Measurements from ENCODE around the gene PHKA1.

PHKA1 gene

GRCh38 chrX:72694170-72694569, 19.9 kb downstream of the PHKA1 start:
- Histone ChIP-seq H3K27ac (ENCODE audit: insufficient read depth in 1 of 2, low read depth in 1 of 2, low read length in 2 of 2, poor library complexity in 1 of 2, severe bottlenecking in 2 of 2) (no peak overlapping the region), H3K27me3 (replicated peaks in 2 of 5; ENCODE audit: control insufficient read depth in 4 of 5, insufficient read depth in 5 of 5, low read length in 4 of 5) (no peaks in the 10 kb centered on the region), H3K9me3 (ENCODE audit: control extremely low read depth in 1 of 5, control insufficient read depth in 4 of 5, insufficient read depth in 2 of 5, low read depth in 1 of 5, low read length in 4 of 5) (no peaks in the 10 kb centered on the region), H3K36me3 (ENCODE audit: control insufficient read depth in 4 of 4, insufficient read depth in 4 of 4, low read length in 3 of 4) (peaks cover 0 to 3% (median under 1%) of the 10 kb centered on the region in 4 experiments), H3K4me3 (ENCODE audit: control insufficient read depth in 1 of 7, extremely low read depth in 1 of 7, insufficient read depth in 4 of 7, low read depth in 2 of 7, low read length in 6 of 7) (no peak overlapping the region), H3K4me1 (ENCODE audit: control extremely low read depth in 1 of 4, control insufficient read depth in 4 of 4, insufficient read depth in 4 of 4, low read length in 3 of 4) (no peaks in the 10 kb centered on the region)
- POLR2A ChIA-PET: no interaction called here
- CTCF ChIA-PET: no interaction called here
- no peak for DNase-seq
- 54% methylated on average over 2 of the region's 2 CpGs for WGBS (ENCODE audit: insufficient coverage)

DNA sequence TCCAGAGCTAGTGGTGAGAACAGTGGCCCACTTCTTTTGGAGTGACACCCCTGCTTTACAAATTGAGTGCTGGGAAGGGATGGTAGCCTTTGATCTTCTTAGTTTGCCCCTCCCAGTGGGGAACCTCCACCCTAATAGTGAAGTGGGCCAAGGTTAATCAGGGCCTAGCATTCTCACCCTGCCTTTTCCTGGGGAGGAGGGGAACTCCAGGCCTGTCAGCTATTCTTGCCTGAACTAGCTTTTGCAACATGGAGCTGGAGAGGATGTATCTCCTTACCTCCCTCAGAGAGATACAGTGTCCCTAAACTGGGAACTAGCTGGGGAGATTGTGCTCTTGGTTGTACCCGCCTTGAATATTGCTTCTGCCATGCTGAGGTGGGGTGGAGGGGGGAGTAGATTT, 20.6 kb downstream of the PHKA1 start:
- no CpG with 5 or more reads among the region's 1 CpG for WGBS (ENCODE audit: insufficient coverage)
- Histone ChIP-seq H3K27ac (ENCODE audit: insufficient read depth in 1 of 2, low read depth in 1 of 2, low read length in 2 of 2, poor library complexity in 1 of 2, severe bottlenecking in 2 of 2) (no peak overlapping the region), H3K27me3 (replicated peaks in 2 of 5; ENCODE audit: control insufficient read depth in 4 of 5, insufficient read depth in 5 of 5, low read length in 4 of 5) (no peaks in the 10 kb centered on the region), H3K36me3 (ENCODE audit: control insufficient read depth in 4 of 4, insufficient read depth in 4 of 4, low read length in 3 of 4) (peaks cover 0 to 3% (median under 1%) of the 10 kb centered on the region in 4 experiments), H3K4me1 (ENCODE audit: control extremely low read depth in 1 of 4, control insufficient read depth in 4 of 4, insufficient read depth in 4 of 4, low read length in 3 of 4) (no peaks in the 10 kb centered on the region), H3K4me3 (ENCODE audit: control insufficient read depth in 1 of 7, extremely low read depth in 1 of 7, insufficient read depth in 4 of 7, low read depth in 2 of 7, low read length in 6 of 7) (no peak overlapping the region), H3K9me3 (ENCODE audit: control extremely low read depth in 1 of 5, control insufficient read depth in 4 of 5, insufficient read depth in 2 of 5, low read depth in 1 of 5, low read length in 4 of 5) (no peaks in the 10 kb centered on the region)
- DNase-seq: no peak
- ChIA-PET POLR2A (no interaction called here), CTCF (no interaction called here)

- H3K27ac ChIP-seq (ENCODE audit: insufficient read depth in 1 of 2, low read depth in 1 of 2, low read length in 2 of 2, poor library complexity in 1 of 2, severe bottlenecking in 2 of 2): no peak overlapping the region
- CTCF ChIA-PET: no interaction called here
- DNase-seq: peak; percentile 16 to 83 (median 69)
- no peaks in the 10 kb centered on the region for H3K27me3 ChIP-seq (replicated peaks in 2 of 5; ENCODE audit: control insufficient read depth in 4 of 5, insufficient read depth in 5 of 5, low read length in 4 of 5)
- no CpG with 5 or more reads among the region's 1 CpG for WGBS (ENCODE audit: insufficient coverage)
- H3K4me3 ChIP-seq (ENCODE audit: control insufficient read depth in 1 of 7, extremely low read depth in 1 of 7, insufficient read depth in 4 of 7, low read depth in 2 of 7, low read length in 6 of 7): no peak overlapping the region
- H3K36me3 ChIP-seq (ENCODE audit: control insufficient read depth in 4 of 4, insufficient read depth in 4 of 4, low read length in 3 of 4): peaks cover 0 to 11% (median 3%) of the 10 kb centered on the region in 4 experiments
- POLR2A ChIA-PET: no interaction called here
- H3K9me3 ChIP-seq (ENCODE audit: control extremely low read depth in 1 of 5, control insufficient read depth in 4 of 5, insufficient read depth in 2 of 5, low read depth in 1 of 5, low read length in 4 of 5): peaks cover 0 to 3% (median 0%) of the 10 kb centered on the region in 5 experiments
- H3K4me1 ChIP-seq (ENCODE audit: control extremely low read depth in 1 of 4, control insufficient read depth in 4 of 4, insufficient read depth in 4 of 4, low read length in 3 of 4): peaks cover 0 to 4% (median 0%) of the 10 kb centered on the region in 4 experiments
Observed at GRCh38 chrX:72687396-72687795, 26.7 kb downstream of the PHKA1 start.

DNA sequence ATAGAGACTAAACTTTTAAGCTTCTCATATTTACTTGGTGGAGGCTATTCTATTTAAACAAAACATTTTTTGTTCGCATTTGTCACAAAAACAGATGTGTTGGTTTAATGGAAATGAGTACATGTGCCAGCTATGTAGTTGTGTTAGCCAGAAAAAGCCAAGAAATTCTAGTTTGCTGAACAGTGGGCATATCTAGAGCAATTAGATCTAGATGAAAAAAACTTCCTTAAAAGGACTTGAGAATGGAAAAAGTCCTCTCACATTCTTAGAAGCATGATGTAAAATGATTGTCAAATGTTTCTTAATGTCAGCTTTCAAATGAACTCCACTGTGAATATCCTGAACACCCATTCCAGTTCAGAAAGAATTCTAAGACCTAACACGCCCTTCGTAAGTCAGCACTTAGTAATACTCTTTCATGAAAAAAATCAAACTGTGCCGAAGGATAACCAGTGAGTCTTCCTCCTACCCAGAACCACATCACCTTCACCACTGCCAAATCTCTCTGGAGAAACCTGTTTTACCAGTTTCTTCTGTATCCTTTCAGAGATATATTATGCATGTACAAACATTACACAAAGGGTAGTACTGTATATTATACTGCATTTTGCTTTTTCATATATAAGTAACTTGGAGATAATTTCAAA, 28.2 kb downstream of the PHKA1 start:
- 57% methylated on average over 3 of the region's 4 CpGs for WGBS (ENCODE audit: insufficient coverage)
- Histone ChIP-seq H3K9me3 (ENCODE audit: control extremely low read depth in 1 of 5, control insufficient read depth in 4 of 5, insufficient read depth in 2 of 5, low read depth in 1 of 5, low read length in 4 of 5) (peaks cover 0 to 3% (median 0%) of the 10 kb centered on the region in 5 experiments), H3K4me1 (ENCODE audit: control extremely low read depth in 1 of 4, control insufficient read depth in 4 of 4, insufficient read depth in 4 of 4, low read length in 3 of 4) (peaks cover 0 to 4% (median 0%) of the 10 kb centered on the region in 4 experiments), H3K27me3 (replicated peaks in 2 of 5; ENCODE audit: control insufficient read depth in 4 of 5, insufficient read depth in 5 of 5, low read length in 4 of 5) (no peaks in the 10 kb centered on the region), H3K27ac (ENCODE audit: insufficient read depth in 1 of 2, low read depth in 1 of 2, low read length in 2 of 2, poor library complexity in 1 of 2, severe bottlenecking in 2 of 2) (no peak overlapping the region), H3K36me3 (ENCODE audit: control insufficient read depth in 4 of 4, insufficient read depth in 4 of 4, low read length in 3 of 4) (peaks cover 0 to 11% (median 3%) of the 10 kb centered on the region in 4 experiments), H3K4me3 (ENCODE audit: control insufficient read depth in 1 of 7, extremely low read depth in 1 of 7, insufficient read depth in 4 of 7, low read depth in 2 of 7, low read length in 6 of 7) (no peak overlapping the region)
- POLR2A ChIA-PET: no interaction called here
- CTCF ChIA-PET: no interaction called here
- no peak for DNase-seq

DNA sequence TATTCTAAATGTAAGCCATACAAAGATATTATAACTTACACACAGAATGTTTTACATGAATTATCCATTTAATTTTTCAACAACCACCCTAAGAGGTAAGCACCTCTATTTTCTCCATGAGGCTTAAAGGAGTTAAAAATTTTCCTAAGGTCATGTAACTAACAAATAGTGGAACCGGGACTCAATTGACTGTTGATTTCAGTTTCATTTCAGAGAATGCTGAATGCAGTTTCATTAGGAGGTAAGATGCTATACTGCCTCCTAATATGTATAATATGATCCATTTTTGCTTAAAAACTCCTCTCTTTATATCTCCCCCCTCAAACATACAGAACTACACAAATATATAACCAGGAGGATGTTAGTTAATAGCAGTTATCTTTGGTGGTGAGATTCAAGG, 29.1 kb downstream of the PHKA1 start:
- Histone ChIP-seq H3K4me3 (ENCODE audit: control insufficient read depth in 1 of 7, extremely low read depth in 1 of 7, insufficient read depth in 4 of 7, low read depth in 2 of 7, low read length in 6 of 7) (no peak overlapping the region), H3K27ac (ENCODE audit: insufficient read depth in 1 of 2, low read depth in 1 of 2, low read length in 2 of 2, poor library complexity in 1 of 2, severe bottlenecking in 2 of 2) (no peak overlapping the region), H3K36me3 (ENCODE audit: control insufficient read depth in 4 of 4, insufficient read depth in 4 of 4, low read length in 3 of 4) (peaks cover 0 to 11% (median 2%) of the 10 kb centered on the region in 4 experiments), H3K9me3 (ENCODE audit: control extremely low read depth in 1 of 5, control insufficient read depth in 4 of 5, insufficient read depth in 2 of 5, low read depth in 1 of 5, low read length in 4 of 5) (peaks cover 0 to 3% (median 0%) of the 10 kb centered on the region in 5 experiments), H3K4me1 (ENCODE audit: control extremely low read depth in 1 of 4, control insufficient read depth in 4 of 4, insufficient read depth in 4 of 4, low read length in 3 of 4) (peaks cover 0 to 4% (median 0%) of the 10 kb centered on the region in 4 experiments), H3K27me3 (replicated peaks in 2 of 5; ENCODE audit: control insufficient read depth in 4 of 5, insufficient read depth in 5 of 5, low read length in 4 of 5) (no peaks in the 10 kb centered on the region)
- ChIA-PET CTCF (no interaction called here), POLR2A (no interaction called here)
- DNase-seq: no peak
- WGBS (ENCODE audit: insufficient coverage): no CpG with 5 or more reads among the region's 1 CpG

DNA sequence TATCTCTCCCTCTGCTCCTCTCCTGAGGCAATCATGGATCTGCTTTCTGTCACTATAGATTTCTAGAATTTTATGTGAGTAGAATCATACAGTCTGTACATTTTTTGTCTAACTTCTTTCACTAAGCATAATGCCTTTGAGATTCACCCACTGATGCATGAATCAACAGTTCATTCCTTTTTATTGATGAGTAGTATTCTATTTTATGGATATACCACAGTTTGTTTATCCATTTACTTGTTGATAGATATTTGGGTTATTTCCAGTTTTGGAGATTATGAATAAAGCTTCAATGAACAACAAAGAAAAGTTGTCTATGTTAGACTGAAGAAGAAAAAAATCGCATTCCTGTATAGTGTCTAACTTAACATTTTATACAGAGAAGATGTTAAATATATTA, 30.5 kb downstream of the PHKA1 start:
- H3K9me3 ChIP-seq (ENCODE audit: control extremely low read depth in 1 of 5, control insufficient read depth in 4 of 5, insufficient read depth in 2 of 5, low read depth in 1 of 5, low read length in 4 of 5): peaks cover 0 to 3% (median 0%) of the 10 kb centered on the region in 5 experiments
- POLR2A ChIA-PET: no interaction called here

DNA sequence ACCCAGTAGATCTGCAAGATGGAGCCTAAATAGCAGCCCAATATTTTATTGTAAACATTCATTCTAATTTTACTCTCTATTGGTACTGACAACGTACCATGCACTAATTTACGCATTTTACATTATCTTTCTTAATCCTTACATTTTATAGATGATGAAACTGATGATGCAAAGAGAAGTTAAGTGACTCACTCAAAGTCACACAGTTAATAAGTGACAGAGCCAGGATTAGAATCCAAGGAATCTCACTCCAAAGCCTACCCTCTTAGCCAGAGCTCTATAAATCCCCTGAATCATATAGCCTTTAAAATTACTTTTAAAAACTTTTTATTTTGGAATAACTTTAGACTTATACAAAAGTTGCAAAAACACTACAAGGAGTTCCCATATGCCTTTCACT, 37.6 kb downstream of the PHKA1 start:
- CTCF ChIA-PET: no interaction called here
- H3K4me1 ChIP-seq (ENCODE audit: control extremely low read depth in 1 of 4, control insufficient read depth in 4 of 4, insufficient read depth in 4 of 4, low read length in 3 of 4): no peaks in the 10 kb centered on the region
- H3K4me3 ChIP-seq (ENCODE audit: control insufficient read depth in 1 of 7, extremely low read depth in 1 of 7, insufficient read depth in 4 of 7, low read depth in 2 of 7, low read length in 6 of 7): no peak overlapping the region
- no peaks in the 10 kb centered on the region for H3K9me3 ChIP-seq (ENCODE audit: control extremely low read depth in 1 of 5, control insufficient read depth in 4 of 5, insufficient read depth in 2 of 5, low read depth in 1 of 5, low read length in 4 of 5)
- no peaks in the 10 kb centered on the region for H3K27me3 ChIP-seq (replicated peaks in 2 of 5; ENCODE audit: control insufficient read depth in 4 of 5, insufficient read depth in 5 of 5, low read length in 4 of 5)
- H3K36me3 ChIP-seq (ENCODE audit: control insufficient read depth in 4 of 4, insufficient read depth in 4 of 4, low read length in 3 of 4): peaks cover 0 to 6% (median under 1%) of the 10 kb centered on the region in 4 experiments
- no peak for DNase-seq
- POLR2A ChIA-PET: no interaction called here
- WGBS (ENCODE audit: insufficient coverage): no CpG with 5 or more reads among the region's 2 CpGs
- H3K27ac ChIP-seq (ENCODE audit: insufficient read depth in 1 of 2, low read depth in 1 of 2, low read length in 2 of 2, poor library complexity in 1 of 2, severe bottlenecking in 2 of 2): no peak overlapping the region

More for the DNA sequence above, 30.5 kb downstream of the PHKA1 start:
- CTCF ChIA-PET: no interaction called here
- Histone ChIP-seq H3K4me3 (ENCODE audit: control insufficient read depth in 1 of 7, extremely low read depth in 1 of 7, insufficient read depth in 4 of 7, low read depth in 2 of 7, low read length in 6 of 7) (no peak overlapping the region), H3K4me1 (ENCODE audit: control extremely low read depth in 1 of 4, control insufficient read depth in 4 of 4, insufficient read depth in 4 of 4, low read length in 3 of 4) (peaks cover 0 to 4% (median 0%) of the 10 kb centered on the region in 4 experiments), H3K27ac (ENCODE audit: insufficient read depth in 1 of 2, low read depth in 1 of 2, low read length in 2 of 2, poor library complexity in 1 of 2, severe bottlenecking in 2 of 2) (no peak overlapping the region), H3K36me3 (ENCODE audit: control insufficient read depth in 4 of 4, insufficient read depth in 4 of 4, low read length in 3 of 4) (peaks cover 0 to 11% (median 2%) of the 10 kb centered on the region in 4 experiments), H3K27me3 (replicated peaks in 2 of 5; ENCODE audit: control insufficient read depth in 4 of 5, insufficient read depth in 5 of 5, low read length in 4 of 5) (no peaks in the 10 kb centered on the region)
- no peak for DNase-seq
- WGBS (ENCODE audit: insufficient coverage): no CpG with 5 or more reads among the region's 1 CpG

Measured in common myeloid progenitor, CD34-positive (primary cell).